ENCODE data around the gene PLEK. TPM values are rescaled to one million over a fixed set of nuclear protein-coding genes. Genes with fewer than 3 reads are reported as not detected.
"Not testable (repeated sequence)": the region's sequence is repeated elsewhere in the genome, so short reads cannot be mapped to it uniquely, and the experiment has no call there.

PLEK gene
- total and polyA plus RNA-seq, 11 donors = 1.3 to 90.0 (median 3.1) TPM

GRCh38 chr2:68341583-68341982 is 23.5 kb upstream of the PLEK start:
- H3K36me3 ChIP-seq = no peaks in the 10 kb centered on the region
- no peak for TF ChIP-seq POLR2A (IDR thresholded peaks at IDR 0.05)
- TF ChIP-seq, protein P1, sequence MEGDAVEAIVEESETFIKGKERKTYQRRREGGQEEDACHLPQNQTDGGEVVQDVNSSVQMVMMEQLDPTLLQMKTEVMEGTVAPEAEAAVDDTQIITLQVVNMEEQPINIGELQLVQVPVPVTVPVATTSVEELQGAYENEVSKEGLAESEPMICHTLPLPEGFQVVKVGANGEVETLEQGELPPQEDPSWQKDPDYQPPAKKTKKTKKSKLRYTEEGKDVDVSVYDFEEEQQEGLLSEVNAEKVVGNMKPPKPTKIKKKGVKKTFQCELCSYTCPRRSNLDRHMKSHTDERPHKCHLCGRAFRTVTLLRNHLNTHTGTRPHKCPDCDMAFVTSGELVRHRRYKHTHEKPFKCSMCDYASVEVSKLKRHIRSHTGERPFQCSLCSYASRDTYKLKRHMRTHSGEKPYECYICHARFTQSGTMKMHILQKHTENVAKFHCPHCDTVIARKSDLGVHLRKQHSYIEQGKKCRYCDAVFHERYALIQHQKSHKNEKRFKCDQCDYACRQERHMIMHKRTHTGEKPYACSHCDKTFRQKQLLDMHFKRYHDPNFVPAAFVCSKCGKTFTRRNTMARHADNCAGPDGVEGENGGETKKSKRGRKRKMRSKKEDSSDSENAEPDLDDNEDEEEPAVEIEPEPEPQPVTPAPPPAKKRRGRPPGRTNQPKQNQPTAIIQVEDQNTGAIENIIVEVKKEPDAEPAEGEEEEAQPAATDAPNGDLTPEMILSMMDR (IDR thresholded peaks at IDR 0.05) = no peak
- H3K9me3 ChIP-seq = no peaks in the 10 kb centered on the region
- WGBS, 4 donors = 72 to 78% (median 75%) methylated on average over 4 of the region's 4 CpGs
- DNase-seq (no peak), ATAC-seq (no peak)
- H3K4me1 ChIP-seq = peaks cover 0 to 11% (median 0%) of the 10 kb centered on the region in 12 donors
- no peak overlapping the region for H3K27ac ChIP-seq
- no peak overlapping the region for H3K4me3 ChIP-seq
- intact Hi-C loops (cut with DNase I) = no loop called here
- peaks cover 0 to 6% (median 0%) of the 10 kb centered on the region in 9 donors for H3K27me3 ChIP-seq

DNA sequence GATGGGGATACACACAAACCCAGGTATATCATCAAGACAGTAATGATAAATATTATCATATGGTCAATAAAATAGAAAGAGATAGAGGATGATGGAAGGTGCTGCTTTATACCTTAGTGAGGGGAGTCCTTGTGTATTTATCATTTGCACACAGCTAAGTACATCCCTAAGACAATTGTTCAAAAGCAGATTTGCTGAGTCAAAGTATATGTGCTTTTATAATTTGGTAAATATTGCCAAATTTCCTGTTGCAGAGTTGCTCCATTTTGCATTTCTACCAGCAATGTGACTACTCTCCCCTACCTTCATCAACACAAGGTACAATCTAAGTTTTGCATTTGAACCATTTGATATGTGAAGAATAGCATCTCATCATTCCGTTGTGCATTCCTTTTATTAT is 22.6 kb upstream of the PLEK start:
- intact Hi-C loops (cut with DNase I) = no loop called here
- no peak for TF ChIP-seq POLR2A (IDR thresholded peaks at IDR 0.05)
- TF ChIP-seq, protein P1 (IDR thresholded peaks at IDR 0.05) = no peak
- Histone ChIP-seq H3K36me3 (no peaks in the 10 kb centered on the region), H3K4me1 (peaks cover 0 to 11% (median 0%) of the 10 kb centered on the region in 12 donors), H3K9me3 (no peaks in the 10 kb centered on the region), H3K27me3 (peaks cover 0 to 6% (median 0%) of the 10 kb centered on the region in 9 donors), H3K4me3 (no peak overlapping the region), H3K27ac (no peak overlapping the region)
- WGBS, 4 donors = 92 to 94% (median 92%) methylated on average over 1 of the region's 1 CpG
- DNase-seq (no peak), ATAC-seq (no peak)

GRCh38 chr2:68344031-68344430 is 21.1 kb upstream of the PLEK start:
- 68 to 87% (median 84%) methylated on average over 1 of the region's 1 CpG for WGBS, 4 donors

GRCh38 chr2:68345129-68345875 is 19.8 kb upstream of the PLEK start:
- no peak overlapping the region for H3K27ac ChIP-seq
- intact Hi-C loops (cut with DNase I) = no loop called here
- 69 to 83% (median 80%) methylated on average over 9 of the region's 9 CpGs for WGBS, 4 donors
- no peaks in the 10 kb centered on the region for H3K36me3 ChIP-seq
- H3K4me1 ChIP-seq = peaks cover 0 to 11% (median 0%) of the 10 kb centered on the region in 12 donors
- ATAC-seq = no peak
- no peak overlapping the region for H3K4me3 ChIP-seq
- DNase-seq = no peak
- H3K27me3 ChIP-seq = peaks cover 0 to 6% (median 0%) of the 10 kb centered on the region in 9 donors
- no peak for TF ChIP-seq POLR2A (IDR thresholded peaks at IDR 0.05)
- TF ChIP-seq, protein P1 (IDR thresholded peaks at IDR 0.05) = no peak
- peaks cover 0 to 4% (median 0%) of the 10 kb centered on the region in 12 donors for H3K9me3 ChIP-seq

More at GRCh38 chr2:68344031-68344430, 21.1 kb upstream of the PLEK start:
- H3K36me3 ChIP-seq = no peaks in the 10 kb centered on the region
- peaks cover 0 to 4% (median 0%) of the 10 kb centered on the region in 12 donors for H3K9me3 ChIP-seq
- H3K27ac ChIP-seq = no peak overlapping the region
- no peak overlapping the region for H3K4me3 ChIP-seq
- intact Hi-C loops (cut with DNase I) = no loop called here
- ATAC-seq (no peak), DNase-seq (no peak)
- TF ChIP-seq, protein P1 (IDR thresholded peaks at IDR 0.05) = no peak
- TF ChIP-seq POLR2A (IDR thresholded peaks at IDR 0.05) = no peak
- H3K27me3 ChIP-seq = peaks cover 0 to 6% (median 0%) of the 10 kb centered on the region in 9 donors
- H3K4me1 ChIP-seq = peaks cover 0 to 11% (median 0%) of the 10 kb centered on the region in 12 donors

- H3K27me3 ChIP-seq; H3K27ac ChIP-seq; H3K4me1 ChIP-seq; H3K4me3 ChIP-seq; H3K36me3 ChIP-seq; ATAC-seq; DNase-seq; H3K9me3 ChIP-seq; intact Hi-C loops (cut with DNase I): not testable (repeated sequence)
- 91 to 93% (median 92%) methylated on average over 4 of the region's 4 CpGs for WGBS, 4 donors
Observed at GRCh38 chr2:68349091-68349490, 16.0 kb upstream of the PLEK start.

Measured in heart left ventricle (tissue), 16 donors.